ENCODE results near the gene GRK5. TPM values are rescaled to one million over a fixed set of nuclear protein-coding genes. Genes with fewer than 3 reads are reported as not detected.

The GRK5 gene
- total RNA-seq, 1 donor from 2014 or later: 4.3 TPM

- peaks cover 28% of the 10 kb centered on the region for H3K4me1 ChIP-seq
- no peak overlapping the region for H3K9ac ChIP-seq
- H3K79me2 ChIP-seq (ENCODE audit: low read depth): no peaks in the 10 kb centered on the region
- DNase-seq (ENCODE audit: low spot score): no peak
- no peak overlapping the region for H3K4me3 ChIP-seq
- H4K20me1 ChIP-seq (ENCODE audit: low read depth): no peaks in the 10 kb centered on the region
- H3K36me3 ChIP-seq: no peaks in the 10 kb centered on the region
- Mint-ChIP-seq H3K4me1 (peaks cover 29% of the 10 kb centered on the region), H3K27me3 (ENCODE audit: insufficient read depth, low read depth) (peaks cover 9% of the 10 kb centered on the region), H3K27ac (peak overlapping the region; percentile 10), H3K4me3 (no peak overlapping the region), H3K36me3 (no peaks in the 10 kb centered on the region), H3K9me3 (no peaks in the 10 kb centered on the region)
- TF ChIP-seq EZH2phosphoT487 (IDR thresholded peaks at IDR 0.05) (no peak), EZH2 (IDR thresholded peaks at IDR 0.05) (no peak), CTCF (IDR thresholded peaks at IDR 0.05) (no peak)
- H3K4me2 ChIP-seq: no peak overlapping the region
- no peak overlapping the region for H3K27ac ChIP-seq
- H3K27me3 ChIP-seq: no peaks in the 10 kb centered on the region
- no peaks in the 10 kb centered on the region for H3F3A ChIP-seq (ENCODE audit: low read depth)
- H2AFZ ChIP-seq (replicated peaks): no peak overlapping the region
- H3K9me3 ChIP-seq (ENCODE audit: low read depth): no peaks in the 10 kb centered on the region
These were observed 161.9 kb downstream of the GRK5 start for GRCh38 chr10:119368991-119369869.

- H3K79me2 ChIP-seq (ENCODE audit: low read depth): no peaks in the 10 kb centered on the region
- TF ChIP-seq EZH2phosphoT487 (IDR thresholded peaks at IDR 0.05) (no peak), CTCF (IDR thresholded peaks at IDR 0.05) (no peak), EZH2 (IDR thresholded peaks at IDR 0.05) (no peak)
- no peaks in the 10 kb centered on the region for H3K9me3 Mint-ChIP-seq
- H3K4me3 Mint-ChIP-seq: no peak overlapping the region
- no peak overlapping the region for H3K9ac ChIP-seq
- H3K27me3 Mint-ChIP-seq (ENCODE audit: insufficient read depth, low read depth): peaks cover 13% of the 10 kb centered on the region
- no peaks in the 10 kb centered on the region for H3K36me3 ChIP-seq
- no peak overlapping the region for H3K27ac ChIP-seq
- no peak for DNase-seq (ENCODE audit: low spot score)
- H3K36me3 Mint-ChIP-seq: no peaks in the 10 kb centered on the region
- no peak overlapping the region for H3K4me3 ChIP-seq
- peak overlapping the region; percentile 48 for H3K27ac Mint-ChIP-seq
- H3K4me2 ChIP-seq: no peak overlapping the region
- peaks cover 26% of the 10 kb centered on the region for H3K4me1 Mint-ChIP-seq
- no peaks in the 10 kb centered on the region for H4K20me1 ChIP-seq (ENCODE audit: low read depth)
- H3K4me1 ChIP-seq: peaks cover 28% of the 10 kb centered on the region
- H2AFZ ChIP-seq (replicated peaks): no peak overlapping the region
- H3F3A ChIP-seq (ENCODE audit: low read depth): no peaks in the 10 kb centered on the region
- no peaks in the 10 kb centered on the region for H3K9me3 ChIP-seq (ENCODE audit: low read depth)
- no peaks in the 10 kb centered on the region for H3K27me3 ChIP-seq
These were observed 162.9 kb downstream of the GRK5 start for GRCh38 chr10:119370111-119370741.

- Histone ChIP-seq H3K4me2 (no peak overlapping the region), H3K27me3 (no peaks in the 10 kb centered on the region), H2AFZ (replicated peaks) (no peak overlapping the region), H3K9ac (no peak overlapping the region), H3K36me3 (no peaks in the 10 kb centered on the region), H3K9me3 (ENCODE audit: low read depth) (no peaks in the 10 kb centered on the region), H3K27ac (no peak overlapping the region), H4K20me1 (ENCODE audit: low read depth) (no peaks in the 10 kb centered on the region), H3F3A (ENCODE audit: low read depth) (no peaks in the 10 kb centered on the region), H3K79me2 (ENCODE audit: low read depth) (no peaks in the 10 kb centered on the region), H3K4me3 (no peak overlapping the region), H3K4me1 (peaks cover 33% of the 10 kb centered on the region)
- Mint-ChIP-seq H3K4me3 (no peak overlapping the region), H3K9me3 (no peaks in the 10 kb centered on the region), H3K27me3 (ENCODE audit: insufficient read depth, low read depth) (peaks cover 12% of the 10 kb centered on the region), H3K36me3 (no peaks in the 10 kb centered on the region), H3K4me1 (peaks cover 35% of the 10 kb centered on the region), H3K27ac (peak overlapping the region; percentile 90)
- no peak for DNase-seq (ENCODE audit: low spot score)
- no peak for TF ChIP-seq CTCF (IDR thresholded peaks at IDR 0.05)
- TF ChIP-seq EZH2 (IDR thresholded peaks at IDR 0.05): no peak
- no peak for TF ChIP-seq EZH2phosphoT487 (IDR thresholded peaks at IDR 0.05)
These were observed 163.8 kb downstream of the GRK5 start for GRCh38 chr10:119370972-119371703.
